OCI-LY7 (cell line): ENCODE results near the gene FBLN2. TPM values are rescaled to one million over a fixed set of nuclear protein-coding genes. Genes with fewer than 3 reads are reported as not detected.

ENCODE experiments used
- BruUV-seq: library from RNA; stranded (reverse); fragments of 400-500 nt; replicated peaks from 2 replicates; lab custom pipeline; 2021; lab: Mats Ljungman, UMichigan
- CTCF ChIA-PET: fragments of 300-600 bp; sonication (Branson Sonifier 250); formaldehyde crosslinking; loops from one replicate; lab custom pipeline; 2022; ENCODE audit warnings: antibody characterized with exemption; ENCODE audit not compliant: unreplicated experiment; lab: Charles Lee
- POLR2A ChIA-PET: fragments of 300-600 bp; sonication (Branson Sonifier 250); formaldehyde crosslinking; loops from one replicate; lab custom pipeline; 2022; ENCODE audit warnings: antibody characterized with exemption; lab: Charles Lee
- DNase-seq: peaks from one replicate; pipeline ENCODE4 v3.0.0-alpha.2; 2015; ENCODE audit warnings: low spot score
- H2AFZ ChIP-seq: fragments of 200-600 bp; sonication (generic), shearing (Covaris generic); 2 replicates; pipeline ENCODE4 v1.6.1; 2014; ENCODE audit warnings: mild to moderate bottlenecking, antibody characterized with exemption, low read length, moderate library complexity
- H3K27ac ChIP-seq: fragments of 200-600 bp; sonication (generic); 2 replicates; pipeline ENCODE4 v1.5.1; 2014; ENCODE audit warnings: mixed run types, low read depth, mild to moderate bottlenecking, moderate library complexity, low read length, inconsistent platforms; ENCODE audit not compliant: poor library complexity, severe bottlenecking
- H3K36me3 ChIP-seq: fragments of 200-600 bp; sonication (generic); 2 replicates; pipeline ENCODE4 v1.6.1; 2014; ENCODE audit warnings: mild to moderate bottlenecking, antibody characterized with exemption, low read length, moderate library complexity, mixed read lengths; ENCODE audit not compliant: insufficient read depth
- H3K4me1 ChIP-seq: fragments of 200-600 bp; sonication (generic); 2 replicates; pipeline ENCODE4 v1.5.1; 2014; ENCODE audit warnings: mild to moderate bottlenecking, low read length; ENCODE audit not compliant: insufficient read depth, poor library complexity, severe bottlenecking
- H3K4me2 ChIP-seq: fragments of 200-600 bp; sonication (generic); 2 replicates; pipeline ENCODE4 v1.6.1; 2014; ENCODE audit warnings: mild to moderate bottlenecking, low read length
- H3K4me3 ChIP-seq: fragments of 200-600 bp; sonication (generic); 2 replicates; pipeline ENCODE4 v1.5.1; 2014; ENCODE audit warnings: mild to moderate bottlenecking, low read depth, low read length; ENCODE audit not compliant: poor library complexity, severe bottlenecking
- H3K79me2 ChIP-seq: fragments of 200-600 bp; sonication (generic); 2 replicates; pipeline ENCODE4 v1.6.1; 2016; ENCODE audit warnings: low read depth, mild to moderate bottlenecking, low read length, moderate library complexity, mixed read lengths; ENCODE audit not compliant: insufficient read depth
- H3K9me2 ChIP-seq: fragments of 200-600 bp; sonication (generic); 2 replicates; pipeline ENCODE4 v1.6.1; 2016; ENCODE audit warnings: mild to moderate bottlenecking, low read length, mixed read lengths; ENCODE audit not compliant: insufficient read depth
- H3K9me3 ChIP-seq: fragments of 200-600 bp; sonication (generic); 2 replicates; pipeline ENCODE4 v1.6.1; 2014; ENCODE audit warnings: mild to moderate bottlenecking, mixed run types, low read length, mixed read lengths
- H4K20me1 ChIP-seq: fragments of 200-600 bp; sonication (generic); 2 replicates; pipeline ENCODE4 v1.6.1; 2014; ENCODE audit warnings: mild to moderate bottlenecking, antibody characterized with exemption, low read length, moderate library complexity, mixed read lengths; ENCODE audit not compliant: insufficient read depth
- CTCF ChIP-seq: fragments of 200-600 bp; sonication (generic); conservative IDR thresholded peaks from 2 replicates; pipeline ENCODE4 v1.5.1; 2014; ENCODE audit warnings: mild to moderate bottlenecking, antibody characterized with exemption, low read length, moderate library complexity, mixed read lengths
- EZH2phosphoT487 ChIP-seq: fragments of 200-600 bp; sonication (generic); IDR thresholded peaks from 2 replicates; pipeline ENCODE4 v1.6.1; 2018; ENCODE audit warnings: low read depth, borderline replicate concordance, mild to moderate bottlenecking, mixed run types, antibody characterized with exemption, low read length, moderate library complexity, mixed read lengths
- intact Hi-C: fragments of 100-400 bp; cut with micrococcal nuclease; formaldehyde crosslinking; loops from one replicate; pipeline ENCODE4 v1.10.0; 2022; ENCODE audit not compliant: unreplicated experiment
- total RNA-seq, 2 experiments: library from RNA; depleted of rRNA in 1 of 2; stranded (reverse); fragments of >200 nt in 1 of 2; shearing (Covaris generic) in 1 of 2; gene quantifications; 2 replicates each; pipeline ENCODE4 v1.2.3, GENCODE V29; 2014 to 2022

The FBLN2 gene
- total RNA-seq, 2 experiments from 2014 or later = not detected

DNA sequence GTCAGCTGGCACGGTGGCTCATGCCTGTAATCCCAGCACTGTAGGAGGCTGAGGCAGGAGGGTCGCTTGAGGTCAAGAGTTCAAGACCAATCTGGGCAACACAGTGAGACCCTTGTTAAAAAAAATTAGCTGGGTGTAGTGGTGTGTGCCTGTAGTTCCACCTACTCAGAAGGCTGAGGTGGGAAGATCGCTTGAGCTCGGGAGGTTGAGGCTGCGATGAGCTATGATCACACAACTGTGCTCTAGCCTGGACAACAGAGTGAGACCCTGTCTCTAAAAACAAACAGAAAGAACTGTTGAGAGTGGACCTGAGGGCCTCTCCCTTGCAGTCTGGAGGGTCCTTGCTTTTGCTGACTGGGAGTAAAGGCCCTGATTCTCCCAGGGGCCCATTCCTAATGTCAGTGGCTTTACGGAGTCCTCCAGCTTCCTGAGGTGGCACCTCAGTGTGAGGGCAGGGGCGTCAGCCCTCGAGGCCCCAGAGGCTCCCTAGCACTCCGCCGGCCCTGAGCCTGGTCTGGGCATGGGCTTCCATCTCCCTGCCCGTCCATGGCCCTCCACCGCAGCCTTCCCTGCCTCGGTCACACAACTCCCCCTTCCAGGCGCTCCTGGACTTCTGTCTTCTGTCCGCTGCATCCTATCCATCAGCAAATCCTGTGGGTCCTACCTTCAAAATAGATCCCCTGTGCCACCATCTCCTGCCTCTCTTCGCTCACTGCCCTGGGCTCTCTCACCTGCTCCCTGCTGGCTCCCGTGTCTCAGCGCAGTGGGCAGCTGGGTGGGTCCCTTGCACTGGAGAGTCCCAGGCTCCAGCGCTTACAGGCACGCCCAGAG is 19.0 kb downstream of the FBLN2 start:
- TF ChIP-seq EZH2phosphoT487 (no peak), CTCF (no peak)
- no peak for DNase-seq
- Histone ChIP-seq H3K36me3 (no peaks in the 10 kb centered on the region), H3K79me2 (no peaks in the 10 kb centered on the region), H3K4me1 (no peaks in the 10 kb centered on the region), H3K9me2 (no peaks in the 10 kb centered on the region), H3K4me2 (no peak overlapping the region), H3K27ac (no peak overlapping the region), H3K4me3 (no peak overlapping the region), H3K9me3 (no peaks in the 10 kb centered on the region), H2AFZ (no peak overlapping the region), H4K20me1 (no peaks in the 10 kb centered on the region)
- no TSS peak for BruUV-seq
- intact Hi-C loops = no loop called here
- ChIA-PET CTCF (no interaction called here), POLR2A (interaction anchor here (0.7 to 1.1 kb wide), 2 partner anchors 12 to 657 kb away, joined by 3 to 5 read pairs; no protein-coding TSS in a partner anchor)

- Histone ChIP-seq H3K9me3 (no peaks in the 10 kb centered on the region), H3K79me2 (no peaks in the 10 kb centered on the region), H4K20me1 (no peaks in the 10 kb centered on the region), H3K36me3 (no peaks in the 10 kb centered on the region), H2AFZ (no peak overlapping the region), H3K27ac (no peak overlapping the region), H3K4me2 (no peak overlapping the region), H3K9me2 (no peaks in the 10 kb centered on the region), H3K4me3 (no peak overlapping the region), H3K4me1 (no peaks in the 10 kb centered on the region)
- ChIA-PET CTCF (no interaction called here), POLR2A (no interaction called here)
- no peak for DNase-seq
- intact Hi-C loops = no loop called here
- BruUV-seq = no TSS peak
- no peak for TF ChIP-seq EZH2phosphoT487
- TF ChIP-seq CTCF = no peak
These were observed 19.6 kb downstream of the FBLN2 start for GRCh38 chr3:13568515-13569028.

DNA sequence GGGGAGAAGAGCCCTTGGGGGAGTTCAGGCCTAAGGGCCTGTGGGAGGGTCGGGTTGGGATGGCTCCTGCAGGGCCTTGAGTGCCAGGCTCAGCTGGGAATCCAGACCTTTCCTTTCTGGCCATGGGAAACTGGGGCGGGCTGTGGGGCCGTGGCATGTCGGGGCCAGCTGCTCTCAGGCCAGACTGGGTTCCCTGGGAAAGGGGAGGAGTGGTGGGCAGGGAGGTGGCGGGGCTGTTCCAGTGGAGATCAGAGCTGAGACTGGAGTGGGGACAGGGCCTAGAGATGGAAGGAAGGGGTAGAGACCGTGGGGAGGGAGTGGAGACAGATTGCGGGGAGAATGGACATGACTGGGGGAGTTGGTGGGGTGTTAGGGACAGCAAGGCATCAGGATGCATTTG is 20.3 kb downstream of the FBLN2 start:
- TF ChIP-seq EZH2phosphoT487 (no peak), CTCF (no peak)
- BruUV-seq = no TSS peak
- H3K4me2 ChIP-seq = no peak overlapping the region
- intact Hi-C loops = no loop called here
- no peak for DNase-seq
- H3K79me2 ChIP-seq = no peaks in the 10 kb centered on the region
- no peak overlapping the region for H3K27ac ChIP-seq
- CTCF ChIA-PET = no interaction called here
- H4K20me1 ChIP-seq = no peaks in the 10 kb centered on the region
- no peaks in the 10 kb centered on the region for H3K9me3 ChIP-seq
- POLR2A ChIA-PET = no interaction called here
- no peak overlapping the region for H3K4me3 ChIP-seq
- H3K9me2 ChIP-seq = no peaks in the 10 kb centered on the region
- H3K36me3 ChIP-seq = no peaks in the 10 kb centered on the region
- H2AFZ ChIP-seq = no peak overlapping the region
- H3K4me1 ChIP-seq = no peaks in the 10 kb centered on the region
